Measurements from ENCODE around the gene IL1RAP.
A peak's percentile ranks its signal among the peaks of the same experiment; 100 is the strongest.

Gene IL1RAP

DNA sequence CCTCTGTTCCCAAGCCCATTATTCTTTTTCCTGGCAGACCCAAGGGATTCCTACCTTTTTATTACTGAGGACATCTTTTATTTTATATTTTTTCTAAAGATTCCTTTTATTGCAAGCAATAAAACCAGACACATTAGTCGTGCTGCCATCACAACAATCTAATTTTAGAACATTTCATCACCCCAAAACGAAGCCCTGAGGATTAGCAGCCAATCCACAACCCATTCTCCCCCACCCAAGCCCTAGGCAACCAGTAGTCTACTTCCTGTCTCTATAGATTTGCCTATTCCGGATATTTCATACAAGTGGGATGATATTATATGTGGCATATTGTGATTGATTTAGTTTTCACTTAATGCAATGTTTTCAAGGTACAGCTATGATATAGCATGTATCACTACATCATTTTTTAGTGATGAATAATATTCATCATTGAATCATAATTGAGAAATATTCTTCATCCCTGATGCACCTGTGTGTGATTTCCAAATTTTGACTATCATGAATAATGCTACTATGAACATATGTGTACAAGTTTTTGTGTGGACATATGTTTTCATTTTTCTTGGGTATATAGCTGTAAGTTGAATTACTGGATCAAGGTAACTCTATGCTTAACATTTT, 65.7 kb downstream of the IL1RAP start:
- DNase-seq (ENCODE audit: low read depth in 2 of 2) = no peak

DNA sequence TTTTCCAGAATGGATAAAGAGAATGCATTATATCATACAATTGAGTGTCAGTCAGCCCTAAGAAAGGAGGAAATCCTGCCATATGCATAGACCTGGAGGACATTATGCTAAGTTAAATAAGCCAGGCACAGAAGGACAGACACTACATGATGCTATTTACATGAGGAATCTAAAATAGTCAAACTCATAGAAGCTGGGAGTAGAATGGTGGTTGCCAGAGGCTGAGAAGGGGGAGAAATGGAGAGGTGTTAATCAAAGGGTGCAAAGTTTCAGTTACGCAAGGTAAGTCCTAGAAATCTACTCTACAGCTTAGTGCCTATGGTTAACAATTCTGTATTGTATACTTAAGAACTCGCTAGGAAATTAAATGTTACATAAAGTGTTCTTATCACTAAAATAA, 66.5 kb downstream of the IL1RAP start:
- no peak for DNase-seq (ENCODE audit: low read depth in 2 of 2)

DNA sequence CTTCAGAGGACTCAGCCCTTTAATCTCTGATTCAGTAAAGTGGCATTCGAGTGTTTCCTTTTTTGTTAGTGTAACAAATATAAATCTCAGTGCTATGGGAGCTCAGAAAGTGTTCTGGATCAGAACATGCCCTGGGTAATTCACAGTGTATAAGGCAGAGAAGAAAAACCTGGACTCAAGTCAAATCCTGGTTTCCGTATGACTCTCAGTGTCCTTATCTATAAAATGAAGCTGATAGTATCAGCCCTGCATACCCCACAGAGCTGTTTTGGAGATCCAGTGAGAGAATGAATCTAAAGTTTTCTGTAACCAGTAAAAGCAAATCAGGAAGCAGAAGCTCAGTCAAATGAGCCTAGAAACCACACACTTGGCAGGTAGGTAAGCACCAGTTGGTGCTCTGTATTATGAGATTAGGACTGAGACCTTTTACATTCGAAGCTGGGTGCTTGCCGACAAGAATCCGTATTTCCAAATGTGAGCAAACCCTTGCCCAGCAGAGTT, 67.2 kb downstream of the IL1RAP start:
- DNase-seq (ENCODE audit: low read depth in 2 of 2) = no peak

DNA sequence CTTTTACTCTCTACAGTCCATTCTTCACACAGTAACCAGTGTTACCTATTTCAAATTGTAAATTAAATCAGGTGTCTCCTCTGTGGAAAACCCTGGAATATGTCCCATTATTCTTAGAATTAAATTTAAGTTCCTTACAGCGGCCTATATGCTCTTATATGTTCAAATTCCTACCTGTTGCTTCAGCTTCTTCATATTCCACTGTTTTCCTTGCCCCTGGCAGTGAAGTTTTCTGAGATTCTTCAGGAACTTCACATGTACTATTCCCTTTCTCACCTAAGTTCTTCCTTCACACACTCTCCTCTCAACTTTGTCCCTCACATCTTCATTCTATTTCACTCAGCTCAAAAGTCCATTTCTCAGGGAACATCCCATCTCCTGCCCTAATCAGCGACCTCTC, 68.8 kb downstream of the IL1RAP start:
- DNase-seq (ENCODE audit: low read depth in 2 of 2) = no peak

DNA sequence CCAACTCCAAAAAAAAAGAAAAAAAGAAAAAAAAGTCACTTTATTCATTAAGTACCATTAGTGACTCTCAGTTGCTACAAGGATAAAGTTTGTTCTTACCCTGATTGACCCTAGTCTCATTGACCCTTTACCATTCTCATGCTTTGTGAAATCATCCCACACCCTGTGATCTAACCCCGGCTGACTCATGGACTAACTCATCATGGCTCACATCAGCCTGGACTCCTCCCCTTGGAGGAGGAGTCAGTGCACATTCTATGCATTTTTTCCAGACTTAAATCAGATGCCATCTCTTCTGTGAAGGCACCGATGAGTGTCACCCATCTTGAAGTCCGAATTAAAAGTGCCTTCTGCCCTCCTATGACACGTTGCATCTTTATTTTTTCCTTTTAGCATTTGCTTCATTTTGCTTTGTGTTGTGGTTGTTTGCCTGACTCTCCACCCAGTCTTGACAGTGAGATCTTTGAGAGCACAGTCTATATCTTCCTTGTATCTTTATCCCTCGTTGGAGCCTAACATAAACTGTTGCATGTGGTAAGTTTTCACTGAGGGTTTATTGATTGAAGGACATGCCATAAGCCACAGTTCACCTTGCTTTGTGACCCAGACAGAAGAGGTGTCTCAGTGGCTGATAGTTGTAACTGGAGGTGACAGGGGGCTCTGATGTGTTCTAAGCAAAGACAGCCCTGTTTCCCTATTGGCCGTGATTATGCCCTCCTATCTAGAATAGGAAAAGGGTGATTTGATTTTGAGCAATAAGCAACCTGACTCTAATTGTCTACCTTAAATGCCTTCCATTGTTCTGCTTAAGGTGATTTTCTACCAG, 72.1 kb downstream of the IL1RAP start:
- no peak for DNase-seq (ENCODE audit: low read depth in 2 of 2)

DNA sequence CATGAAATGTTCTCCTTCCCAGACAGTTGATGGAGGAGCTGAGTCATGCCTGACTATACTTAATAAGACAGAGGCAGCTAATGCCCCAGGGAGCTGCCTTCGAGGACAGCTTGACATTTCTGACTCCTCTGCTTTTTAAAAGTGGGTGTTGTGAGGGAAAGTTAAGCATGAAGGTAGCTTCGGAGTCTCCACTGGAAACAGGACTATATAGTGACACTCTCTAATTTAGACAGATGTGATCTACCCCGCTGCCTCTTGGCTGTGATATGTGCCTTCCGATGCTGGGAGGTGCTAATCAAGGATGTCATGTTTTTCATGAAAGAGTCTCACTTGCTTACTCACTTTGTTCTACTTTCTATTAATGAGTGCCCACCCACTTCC, 72.7 kb downstream of the IL1RAP start:
- DNase-seq (ENCODE audit: low read depth in 2 of 2) = peak in 1 of 2 donors; percentile 18

DNA sequence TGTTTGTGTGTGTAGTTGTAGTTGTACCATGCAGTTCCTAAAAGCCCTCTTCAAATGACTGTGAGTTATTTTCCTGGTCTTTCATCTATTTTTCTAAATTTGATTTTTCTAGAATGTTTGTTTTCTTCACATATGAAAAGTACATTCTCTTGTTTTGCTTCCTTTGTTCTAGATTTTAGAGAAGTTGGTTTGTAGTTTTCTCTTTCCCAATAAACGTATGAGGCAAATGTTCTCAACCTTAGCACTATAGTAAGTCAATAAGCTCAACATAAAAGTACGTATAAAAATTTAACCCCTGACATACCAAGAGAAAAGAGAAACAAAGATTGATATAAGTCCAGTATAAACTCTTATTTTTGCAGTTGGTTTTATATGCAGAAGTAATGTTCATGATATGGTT, 74.7 kb downstream of the IL1RAP start:
- DNase-seq (ENCODE audit: low read depth in 2 of 2) = no peak

DNA sequence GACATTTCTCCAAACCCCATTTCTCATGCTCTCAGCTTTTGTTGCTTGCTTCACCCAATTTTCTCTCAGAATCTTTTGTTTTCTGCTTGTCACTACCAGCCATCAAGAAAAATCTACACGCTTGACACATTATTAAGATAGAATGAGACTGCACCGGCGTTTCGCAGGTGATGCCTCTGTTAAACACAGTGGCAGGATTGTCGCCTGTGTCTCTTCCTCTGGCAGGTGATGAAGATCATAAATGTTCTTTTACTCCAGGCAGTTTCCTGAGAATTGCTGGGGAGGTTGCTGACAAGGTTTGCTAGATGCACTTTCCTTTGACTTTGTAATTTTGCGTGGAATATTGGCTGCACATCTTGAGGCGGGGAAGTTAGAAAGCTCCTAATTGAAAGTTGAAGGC, 75.4 kb downstream of the IL1RAP start:
- no peak for DNase-seq (ENCODE audit: low read depth in 2 of 2)

DNA sequence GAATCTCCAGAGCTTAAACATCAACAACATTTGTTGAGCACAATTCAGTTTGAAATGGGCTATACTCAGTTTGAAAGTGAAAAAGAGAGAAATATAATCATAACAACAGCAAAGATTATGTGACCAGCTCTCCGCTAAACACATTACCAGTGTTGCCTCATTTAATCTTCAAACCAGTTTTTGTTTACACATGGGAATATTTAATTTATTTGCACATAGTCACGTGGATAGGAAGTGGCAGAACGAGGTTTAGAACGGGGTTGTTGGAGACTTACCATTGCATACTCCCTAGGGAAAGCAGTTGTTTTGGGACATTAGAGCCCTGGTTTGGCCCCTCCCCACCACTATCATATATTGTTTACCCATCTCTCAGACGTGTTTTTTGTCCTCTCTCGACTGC, 77.2 kb downstream of the IL1RAP start:
- DNase-seq (ENCODE audit: low read depth in 2 of 2) = no peak

DNA sequence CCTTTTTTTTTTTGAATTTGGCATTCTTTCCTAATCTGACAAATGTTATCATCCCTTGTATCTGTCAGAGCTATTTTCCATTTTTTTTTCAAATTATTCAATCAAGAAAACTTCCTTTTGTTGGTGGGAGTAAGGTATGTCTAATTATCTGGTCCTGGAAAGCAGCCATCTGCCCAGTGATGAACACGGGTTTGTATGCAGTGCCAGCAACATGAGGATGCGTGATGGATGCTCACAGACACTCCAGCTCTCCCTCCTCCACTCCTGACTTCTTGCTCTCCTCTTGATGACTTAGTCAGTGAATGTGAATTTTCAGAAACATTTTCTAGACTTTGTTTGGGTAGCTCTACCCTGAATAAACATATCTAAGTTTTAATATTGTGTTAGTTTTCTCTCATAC, 79.2 kb downstream of the IL1RAP start:
- no peak for DNase-seq (ENCODE audit: low read depth in 2 of 2)

DNA sequence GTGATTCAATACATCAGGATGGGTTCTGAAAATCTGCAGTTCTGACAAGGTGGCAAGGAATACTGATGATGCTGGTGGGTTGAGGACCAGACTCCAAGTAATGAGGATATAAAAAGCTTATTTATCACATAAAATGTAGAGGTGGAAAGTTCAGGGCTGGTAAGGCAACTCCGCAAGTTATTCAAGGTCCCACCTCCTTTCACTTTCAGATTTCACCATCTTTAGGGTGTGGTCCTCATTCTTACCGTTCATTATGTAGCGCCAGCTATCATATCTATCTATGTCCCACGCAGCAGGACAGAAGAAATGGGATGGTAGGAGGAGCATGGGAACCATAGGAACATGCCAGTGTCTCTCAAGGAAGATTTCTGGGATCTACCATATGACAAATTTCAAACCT, 80.3 kb downstream of the IL1RAP start:
- no peak for DNase-seq (ENCODE audit: low read depth in 2 of 2)

DNA sequence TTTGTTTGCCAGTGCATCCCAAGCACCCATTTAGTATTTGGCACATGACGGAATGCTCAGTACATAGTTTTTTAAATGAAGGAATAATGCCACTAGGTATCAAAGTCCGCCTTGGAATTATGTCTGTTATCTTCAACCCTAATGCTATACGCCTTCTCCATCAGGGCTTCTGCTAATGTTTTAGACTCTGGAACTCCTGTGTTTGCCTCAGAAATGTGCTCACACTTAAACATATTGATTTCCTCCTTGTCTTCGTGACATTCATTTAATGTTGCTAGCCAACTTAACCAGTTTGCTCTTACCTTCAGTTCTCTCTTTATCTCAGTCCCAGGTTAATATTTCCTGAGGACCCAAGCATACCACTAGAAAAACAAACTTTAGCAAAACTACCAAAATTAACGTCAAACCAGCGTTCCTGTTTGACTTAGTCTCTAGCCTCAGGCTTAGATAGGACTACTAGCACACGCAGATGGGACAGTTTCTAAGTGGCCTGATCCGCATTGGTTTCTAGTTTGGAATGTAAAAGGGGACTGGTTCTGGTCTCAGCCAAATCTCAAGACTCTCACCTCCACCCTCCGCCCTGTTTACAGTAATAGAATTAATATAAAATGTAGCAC, 81.4 kb downstream of the IL1RAP start:
- DNase-seq (ENCODE audit: low read depth in 2 of 2) = no peak

DNA sequence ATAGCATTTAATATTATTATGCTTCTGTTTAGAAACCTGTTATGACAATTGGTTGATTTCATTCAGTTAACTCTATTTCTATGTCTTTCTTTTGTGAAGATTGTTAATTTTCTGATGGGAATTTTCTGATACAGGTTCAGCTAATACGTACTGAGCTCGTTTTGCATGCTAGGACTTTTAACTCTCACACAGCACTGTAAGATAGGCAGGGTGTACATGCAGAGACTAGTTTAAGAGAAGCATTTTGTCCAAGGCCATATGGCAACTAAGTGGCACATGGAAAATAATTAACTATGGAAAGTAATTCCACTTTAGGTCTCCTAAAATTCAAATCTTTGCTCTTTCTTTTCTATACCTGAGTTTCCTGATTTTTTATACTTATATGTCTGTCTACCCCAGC, 81.9 kb downstream of the IL1RAP start:
- no peak for DNase-seq (ENCODE audit: low read depth in 2 of 2)

DNA sequence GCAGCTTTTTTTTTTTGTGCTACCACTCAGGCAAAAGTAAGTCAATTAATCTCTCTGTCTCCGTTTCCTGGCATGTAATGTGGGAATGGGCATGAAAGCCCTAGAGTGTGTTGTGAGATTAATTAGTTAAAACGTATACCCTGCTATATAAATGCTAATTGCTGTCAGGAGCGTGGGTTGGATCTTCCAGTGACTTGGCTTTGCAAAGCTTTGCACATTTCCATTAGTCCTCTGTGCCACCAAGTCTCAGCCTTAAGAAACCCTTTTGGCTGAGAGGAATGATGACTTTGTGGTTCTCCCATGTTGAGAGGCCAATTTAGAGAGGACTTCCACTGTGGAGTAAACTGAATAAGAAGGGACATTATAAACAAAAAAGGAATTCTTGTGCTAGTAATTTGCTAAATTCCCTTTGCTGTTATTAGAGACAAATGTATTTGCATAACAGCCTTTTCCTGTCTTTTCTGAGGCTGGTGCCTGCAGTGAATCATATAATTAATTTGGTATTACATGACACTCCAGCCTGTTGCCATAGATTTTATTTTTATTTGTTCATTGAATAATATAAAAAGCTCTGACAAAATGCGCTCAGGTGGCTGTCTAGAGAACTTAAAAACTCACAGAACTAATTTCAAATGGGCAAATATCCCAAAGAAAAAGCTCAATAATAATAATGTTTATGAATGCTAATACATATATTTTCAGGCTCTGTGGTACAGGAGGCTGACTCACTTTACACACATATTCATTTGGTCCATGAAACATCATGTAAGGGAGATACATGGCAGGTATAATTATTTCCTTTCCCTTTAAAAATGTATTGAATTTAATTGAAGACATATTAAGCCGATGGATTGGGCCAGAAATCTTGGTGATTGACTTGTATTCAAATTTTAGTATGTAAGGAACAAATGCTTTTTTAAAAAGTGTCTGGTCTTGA, 82.7 kb downstream of the IL1RAP start:
- no peak for DNase-seq (ENCODE audit: low read depth in 2 of 2)

DNA sequence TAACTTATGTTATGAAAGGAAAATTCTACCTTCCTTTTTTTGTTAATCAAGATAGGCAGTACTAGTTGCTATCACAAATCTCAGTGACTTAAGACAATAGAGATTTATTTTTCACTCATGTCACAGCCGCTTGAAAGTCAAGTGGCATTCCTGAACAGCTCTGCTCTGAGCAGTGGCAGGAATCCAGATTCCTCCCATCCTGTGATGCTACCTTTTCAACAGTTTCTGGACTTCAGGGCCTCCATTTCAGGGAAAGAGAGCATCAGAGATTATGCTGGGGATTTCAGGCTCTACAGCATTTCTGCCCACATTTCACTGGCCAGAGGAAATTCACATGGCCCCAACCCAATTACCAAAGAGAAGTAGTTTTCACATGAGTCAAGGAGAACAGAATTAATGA, 83.4 kb downstream of the IL1RAP start:
- DNase-seq (ENCODE audit: low read depth in 2 of 2) = no peak

DNA sequence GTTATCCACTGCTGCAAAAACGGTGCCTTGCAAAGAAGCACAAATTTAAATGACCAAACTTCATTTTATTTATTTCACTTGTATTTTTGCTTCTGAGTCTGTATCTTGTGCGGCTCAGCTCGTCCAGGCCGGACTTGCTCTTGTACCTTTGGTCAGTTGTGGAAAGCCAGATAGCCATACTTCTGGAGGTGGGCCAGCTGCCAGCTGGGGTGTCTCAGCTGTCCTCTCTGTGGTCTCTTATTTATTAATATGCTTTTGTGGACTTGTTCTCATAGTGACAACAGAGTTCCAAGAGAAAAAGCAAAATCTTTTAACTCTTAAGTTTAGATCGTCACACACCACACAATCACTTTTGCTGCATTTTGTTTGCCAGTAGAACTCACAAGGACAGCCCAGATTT, 87.7 kb downstream of the IL1RAP start:
- DNase-seq (ENCODE audit: low read depth in 2 of 2) = no peak

DNA sequence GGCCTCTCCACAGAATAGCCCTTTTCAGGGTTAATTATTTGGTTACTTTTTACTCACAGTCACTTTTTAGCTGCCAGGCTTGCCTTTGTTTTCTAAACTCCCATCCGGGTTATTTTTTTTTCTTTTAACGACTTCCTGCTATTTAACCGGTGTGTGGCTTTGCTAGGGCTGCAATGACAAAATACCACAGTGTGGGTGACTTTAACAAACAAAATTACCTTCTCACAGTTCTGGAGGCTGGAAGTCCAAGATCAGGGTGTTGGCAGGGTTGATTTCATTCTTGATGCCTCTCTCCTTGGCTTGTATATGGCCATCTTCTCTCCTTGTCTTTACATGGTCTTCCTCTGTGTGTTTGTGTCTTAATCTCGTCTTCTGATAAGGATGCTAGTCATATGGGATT, 91.5 kb downstream of the IL1RAP start:
- DNase-seq (ENCODE audit: low read depth in 2 of 2) = no peak

DNA sequence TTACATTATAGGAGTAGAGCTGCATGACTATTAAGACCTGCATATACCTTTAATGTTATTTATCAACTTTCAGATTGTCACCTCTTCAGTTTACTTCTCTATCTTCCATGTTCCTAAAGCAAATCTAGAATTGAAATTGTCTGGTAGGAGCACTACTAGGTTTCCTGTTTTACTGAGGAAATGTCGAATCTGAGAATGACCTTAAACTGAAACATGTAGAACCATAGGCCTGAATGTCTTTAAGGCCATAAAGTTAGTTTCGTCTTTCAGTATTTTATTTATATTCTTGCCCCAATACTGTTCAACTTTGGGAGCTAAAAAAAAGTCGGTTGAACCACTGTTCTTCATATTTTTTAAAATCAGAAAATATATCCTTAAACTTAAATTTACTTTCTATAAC, 92.7 kb downstream of the IL1RAP start:
- DNase-seq (ENCODE audit: low read depth in 2 of 2) = no peak

DNA sequence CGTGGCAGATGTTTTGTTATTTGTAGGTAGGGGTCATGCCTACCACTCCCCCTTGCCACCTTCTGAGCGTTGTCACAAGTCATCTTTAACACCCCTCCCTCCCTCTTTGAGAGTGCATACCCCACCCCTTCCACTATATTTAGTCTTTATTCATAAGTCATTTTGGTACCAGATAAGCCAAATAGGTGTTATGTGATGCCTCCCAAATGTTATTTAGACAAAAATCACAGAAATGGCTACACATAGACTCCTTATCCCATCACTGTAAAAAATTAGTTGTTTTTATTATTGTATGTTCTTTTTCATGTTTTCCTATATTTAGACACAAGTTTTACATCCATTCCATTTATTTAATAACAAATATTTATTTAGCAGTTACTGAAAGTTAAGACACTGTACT, 93.1 kb downstream of the IL1RAP start:
- no peak for DNase-seq (ENCODE audit: low read depth in 2 of 2)

DNA sequence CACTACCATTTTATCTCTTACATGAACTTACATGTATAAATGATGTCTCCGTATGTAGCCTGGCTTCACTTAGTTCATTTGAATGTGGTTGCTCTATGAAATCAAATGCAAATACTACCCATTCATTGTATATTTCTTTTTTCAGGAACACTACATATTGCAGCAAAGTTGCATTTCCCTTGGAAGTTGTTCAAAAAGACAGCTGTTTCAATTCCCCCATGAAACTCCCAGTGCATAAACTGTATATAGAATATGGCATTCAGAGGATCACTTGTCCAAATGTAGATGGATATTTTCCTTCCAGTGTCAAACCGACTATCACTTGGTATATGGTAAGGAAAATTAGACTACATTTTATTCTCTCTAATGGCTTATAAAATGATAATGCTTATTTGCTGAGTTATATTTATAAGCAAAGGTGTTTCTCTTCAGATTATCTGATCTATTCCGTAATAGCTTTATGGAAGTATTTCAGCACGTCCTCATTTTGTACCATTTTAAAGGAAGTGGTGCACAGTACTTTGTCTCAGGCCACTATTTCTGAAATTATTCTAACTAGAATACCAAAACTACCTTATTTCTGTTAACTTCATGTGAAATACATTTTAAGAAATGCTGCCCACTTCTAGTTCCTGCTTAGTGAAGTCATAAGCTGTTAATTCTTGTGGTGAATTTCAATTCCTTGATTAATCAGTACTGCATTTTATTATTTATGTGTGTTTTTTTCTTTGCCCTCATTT, 95.1 kb downstream of the IL1RAP start:
- no peak for DNase-seq (ENCODE audit: low read depth in 2 of 2)

Data from activated CD8-positive, alpha-beta memory T cell treated with anti-CD3 and anti-CD28 coated beads for 4 hours (primary cell).